Measurements from ENCODE around the gene COBLL1.

The COBLL1 gene

GRCh38 chr2:164734196-164734595 is 107.4 kb downstream of the COBLL1 start:
- no peaks in the 10 kb centered on the region for H3K27me3 ChIP-seq (ENCODE audit: low read depth, low read length)
- H3K4me1 ChIP-seq (ENCODE audit: low read length) = peaks cover 33% of the 10 kb centered on the region
- H3K9ac ChIP-seq (ENCODE audit: low read length) = no peak overlapping the region
- H3K27ac ChIP-seq (ENCODE audit: low read length) = no peak overlapping the region
- H3K9me3 ChIP-seq (ENCODE audit: insufficient read depth, low read length) = no peaks in the 10 kb centered on the region
- no peak for TF ChIP-seq CTCF (IDR thresholded peaks at IDR 0.05; ENCODE audit: low read depth, low read length)
- no peak for TF ChIP-seq EZH2phosphoT487 (IDR thresholded peaks at IDR 0.05; ENCODE audit: low read depth)
- peaks cover 44% of the 10 kb centered on the region for H3K36me3 ChIP-seq (replicated peaks; ENCODE audit: low read depth, low read length)
- peaks cover 62% of the 10 kb centered on the region for H4K20me1 ChIP-seq (ENCODE audit: insufficient read depth, low read length)
- no peak overlapping the region for H3K4me3 ChIP-seq (ENCODE audit: low read length)
- no peak overlapping the region for H2AFZ ChIP-seq (ENCODE audit: low read depth, low read length)
- no peak overlapping the region for H3K4me2 ChIP-seq (ENCODE audit: low read length)
- H3K79me2 ChIP-seq (ENCODE audit: low read length) = peaks cover 64% of the 10 kb centered on the region

- peaks cover 28% of the 10 kb centered on the region for H4K20me1 ChIP-seq (ENCODE audit: insufficient read depth, low read length)
- no peak overlapping the region for H2AFZ ChIP-seq (ENCODE audit: low read depth, low read length)
- H3K9ac ChIP-seq (ENCODE audit: low read length) = no peak overlapping the region
- peaks cover 11% of the 10 kb centered on the region; the same call in 1 of the 2 replicates for H3K4me1 ChIP-seq (ENCODE audit: low read length)
- no peaks in the 10 kb centered on the region for H3K9me3 ChIP-seq (ENCODE audit: insufficient read depth, low read length)
- no peaks in the 10 kb centered on the region for H3K27me3 ChIP-seq (ENCODE audit: low read depth, low read length)
- no peak overlapping the region for H3K27ac ChIP-seq (ENCODE audit: low read length)
- H3K79me2 ChIP-seq (ENCODE audit: low read length) = no peaks in the 10 kb centered on the region
- H3K4me3 ChIP-seq (ENCODE audit: low read length) = no peak overlapping the region
- TF ChIP-seq CTCF (IDR thresholded peaks at IDR 0.05; ENCODE audit: low read depth, low read length) (no peak), EZH2phosphoT487 (IDR thresholded peaks at IDR 0.05; ENCODE audit: low read depth) (no peak)
- peaks cover 30% of the 10 kb centered on the region for H3K36me3 ChIP-seq (replicated peaks; ENCODE audit: low read depth, low read length)
- no peak overlapping the region for H3K4me2 ChIP-seq (ENCODE audit: low read length)
Measured at GRCh38 chr2:164725542-164725941, 116.1 kb downstream of the COBLL1 start.

GRCh38 chr2:164722616-164723338 is 118.8 kb downstream of the COBLL1 start:
- H3K9ac ChIP-seq (ENCODE audit: low read length) = no peak overlapping the region
- H2AFZ ChIP-seq (ENCODE audit: low read depth, low read length) = no peak overlapping the region
- no peaks in the 10 kb centered on the region for H3K27me3 ChIP-seq (ENCODE audit: low read depth, low read length)
- H3K4me3 ChIP-seq (ENCODE audit: low read length) = no peak overlapping the region
- H3K9me3 ChIP-seq (ENCODE audit: insufficient read depth, low read length) = no peaks in the 10 kb centered on the region
- no peak overlapping the region for H3K27ac ChIP-seq (ENCODE audit: low read length)
- H4K20me1 ChIP-seq (ENCODE audit: insufficient read depth, low read length) = peaks cover 25% of the 10 kb centered on the region
- TF ChIP-seq CTCF (IDR thresholded peaks at IDR 0.05; ENCODE audit: low read depth, low read length) (no peak), EZH2phosphoT487 (IDR thresholded peaks at IDR 0.05; ENCODE audit: low read depth) (no peak)
- no peaks in the 10 kb centered on the region for H3K79me2 ChIP-seq (ENCODE audit: low read length)
- H3K4me2 ChIP-seq (ENCODE audit: low read length) = no peak overlapping the region
- H3K4me1 ChIP-seq (ENCODE audit: low read length) = peaks cover 11% of the 10 kb centered on the region; the same call in 1 of the 2 replicates
- H3K36me3 ChIP-seq (replicated peaks; ENCODE audit: low read depth, low read length) = peaks cover 45% of the 10 kb centered on the region

GRCh38 chr2:164721430-164721829 is 120.2 kb downstream of the COBLL1 start:
- Histone ChIP-seq H3K36me3 (replicated peaks; ENCODE audit: low read depth, low read length) (peaks cover 45% of the 10 kb centered on the region), H3K4me2 (ENCODE audit: low read length) (no peak overlapping the region), H3K27me3 (ENCODE audit: low read depth, low read length) (no peaks in the 10 kb centered on the region), H4K20me1 (ENCODE audit: insufficient read depth, low read length) (peaks cover 22% of the 10 kb centered on the region; the same call in 1 of the 2 replicates), H3K9ac (ENCODE audit: low read length) (no peak overlapping the region), H2AFZ (ENCODE audit: low read depth, low read length) (no peak overlapping the region), H3K27ac (ENCODE audit: low read length) (no peak overlapping the region), H3K4me1 (ENCODE audit: low read length) (peaks cover 11% of the 10 kb centered on the region; the same call in 1 of the 2 replicates), H3K9me3 (ENCODE audit: insufficient read depth, low read length) (no peaks in the 10 kb centered on the region), H3K79me2 (ENCODE audit: low read length) (no peaks in the 10 kb centered on the region), H3K4me3 (ENCODE audit: low read length) (no peak overlapping the region)
- TF ChIP-seq CTCF (IDR thresholded peaks at IDR 0.05; ENCODE audit: low read depth, low read length) (no peak), EZH2phosphoT487 (IDR thresholded peaks at IDR 0.05; ENCODE audit: low read depth) (no peak)
